Kidney (tissue), 14 donors: ENCODE data around the gene HEMGN. TPM values are rescaled to one million over a fixed set of nuclear protein-coding genes. Genes with fewer than 3 reads are reported as not detected.

Experiments
- DNase-seq, 5 donors: peaks; one replicate each; pipeline ENCODE4 v3.0.0-alpha.2; 2013 to 2020
- FAIRE-seq: peaks from 2 replicates; lab custom pipeline; 2012; peaks lifted over from hg19 to GRCh38; lab: Jason Lieb, UNC
- H3K27ac ChIP-seq, 2 donors: one replicate each; pipeline ENCODE4 v1.7.0; 2013; ENCODE audit warnings: low read depth in 2 of 2, low read length in 2 of 2, inconsistent platforms in 1 of 2
- H3K27me3 ChIP-seq: one replicate; pipeline ENCODE4 v1.7.1; 2013; ENCODE audit warnings: low read length, inconsistent platforms; ENCODE audit not compliant: control insufficient read depth, insufficient read depth
- H3K36me3 ChIP-seq, 3 donors: one replicate each; pipeline versions ENCODE4 v1.7.0 to v1.7.1; 2013; ENCODE audit warnings: low read length in 3 of 3, control low read depth in 1 of 3, inconsistent platforms in 1 of 3; ENCODE audit not compliant: insufficient read depth in 3 of 3, control insufficient read depth in 2 of 3
- H3K4me1 ChIP-seq, 3 donors: one replicate each; pipeline versions ENCODE4 v1.7.0 to v1.7.1; 2013; ENCODE audit warnings: low read length in 3 of 3, inconsistent platforms in 1 of 3, low read depth in 1 of 3; ENCODE audit not compliant: control insufficient read depth in 2 of 3, insufficient read depth in 2 of 3
- H3K4me3 ChIP-seq, 3 donors: one replicate each; pipeline versions ENCODE4 v1.7.0 to v1.8.1; 2013; ENCODE audit warnings: low read length in 3 of 3, control low read depth in 1 of 3, inconsistent platforms in 1 of 3
- H3K9ac ChIP-seq, 3 donors: one replicate each; pipeline versions ENCODE4 v1.7.0 to v1.7.1; 2013; ENCODE audit warnings: low read length in 3 of 3, control low read depth in 1 of 3, inconsistent platforms in 1 of 3
- H3K9me3 ChIP-seq, 3 donors: one replicate each; pipeline versions ENCODE4 v1.7.0 to v1.7.1; 2013; ENCODE audit warnings: low read length in 3 of 3, control low read depth in 1 of 3, inconsistent platforms in 1 of 3; ENCODE audit not compliant: control insufficient read depth in 2 of 3, insufficient read depth in 1 of 3
- CTCF ChIP-seq: IDR thresholded peaks from 3 replicates; pipeline ENCODE4 v1.5.1; 2012; ENCODE audit warnings: mild to moderate bottlenecking, moderate library complexity, borderline replicate concordance; ENCODE audit not compliant: insufficient read depth; ENCODE audit errors: extremely low read depth
- intact Hi-C: fragments of 100-400 bp; cut with DNase I; formaldehyde crosslinking; loops from one replicate; pipeline ENCODE4 v1.11.1; 2022
- polyA plus RNA-seq: library from polyadenylated mRNA; stranded (reverse); fragments of 350-450 nt; fragmentation: Illumina TruSeq; extraction: RNeasy Lipid Tissue Mini Kit (QIAGEN cat#74804); gene quantifications from one replicate; pipeline ENCODE4 v1.2.3, GENCODE V29; 2014; ENCODE audit warnings: low read depth, low replicate concordance; ENCODE audit not compliant: insufficient read depth
- total RNA-seq: library from RNA; stranded (reverse); fragmentation: NEBNext Ultra II Directional; extraction: Animal tissue kit (Norgen Biotek cat#: 25700); gene quantifications from one replicate; pipeline ENCODE4 v1.2.1, GENCODE V29; 2021
- donor health status: control.
- donor health status: control.
- donor health status: control.
- donor health status: control.
- donor health status: control.
- donor health status: DM: yes; HTN: yes; CAD: no.
- donor health status: Normal renal cell carcinoma (clear cell type).

HEMGN gene
- total and polyA plus RNA-seq, 2 donors from 2014 or later = 0.16 TPM; not detected in 1

GRCh38 chr9:97928986-97929604 is 8.9 kb downstream of the HEMGN start:
- intact Hi-C loops = loop anchor here (10.0 kb wide), 1 partner anchor 106 kb away; no protein-coding TSS in a partner anchor
- Histone ChIP-seq H3K36me3 (no peaks in the 10 kb centered on the region), H3K27me3 (peaks cover 3% of the 10 kb centered on the region), H3K9me3 (no peaks in the 10 kb centered on the region), H3K9ac (no peak overlapping the region), H3K4me3 (no peak overlapping the region), H3K27ac (no peak overlapping the region), H3K4me1 (no peaks in the 10 kb centered on the region)
- FAIRE-seq (no peak), DNase-seq (no peak)
- TF ChIP-seq CTCF = no peak

GRCh38 chr9:97925497-97926334 is 12.3 kb downstream of the HEMGN start:
- Histone ChIP-seq H3K27ac (no peak overlapping the region), H3K36me3 (no peaks in the 10 kb centered on the region), H3K9ac (no peak overlapping the region), H3K4me1 (peaks cover 0 to 2% (median 2%) of the 10 kb centered on the region in 3 donors), H3K27me3 (peaks cover 3% of the 10 kb centered on the region), H3K4me3 (no peak overlapping the region), H3K9me3 (no peaks in the 10 kb centered on the region)
- DNase-seq (no peak), FAIRE-seq (no peak)
- no peak for TF ChIP-seq CTCF
- intact Hi-C loops = loop anchor here (10.0 kb wide), 1 partner anchor 109 kb away; no protein-coding TSS in a partner anchor

GRCh38 chr9:97924386-97924785 is 13.6 kb downstream of the HEMGN start:
- Histone ChIP-seq H3K9me3 (no peaks in the 10 kb centered on the region), H3K27ac (no peak overlapping the region), H3K4me3 (no peak overlapping the region), H3K27me3 (peaks cover 3% of the 10 kb centered on the region), H3K36me3 (no peaks in the 10 kb centered on the region), H3K4me1 (peaks cover 0 to 3% (median 2%) of the 10 kb centered on the region in 3 donors), H3K9ac (no peak overlapping the region)
- no peak for TF ChIP-seq CTCF
- FAIRE-seq (no peak), DNase-seq (no peak)
- intact Hi-C loops = loop anchor here (10.0 kb wide), 1 partner anchor 110 kb away; no protein-coding TSS in a partner anchor
